Stimulated activated CD8-positive, alpha-beta memory T cell treated with anti-CD3 and anti-CD28 coated beads, Interleukin-15, amount 100 ng/mL, for 48 hours (primary cell): ENCODE data around the gene DEPDC4.
"Not testable (repeated sequence)": the region's sequence is repeated elsewhere in the genome, so short reads cannot be mapped to it uniquely, and the experiment has no call there.

Source experiments
- DNase-seq, 2 donors: peaks; one replicate each; pipeline ENCODE4 v3.0.0-alpha.2; 2020; ENCODE audit warnings: low read depth in 2 of 2

DEPDC4 gene

GRCh38 chr12:100263131-100263530 is 3.7 kb downstream of the DEPDC4 start:
- no peak for DNase-seq

- no peak for DNase-seq
Measured at GRCh38 chr12:100258127-100258526, 8.8 kb downstream of the DEPDC4 start.

GRCh38 chr12:100254876-100255275 is 12.0 kb downstream of the DEPDC4 start:
- DNase-seq = no peak

- DNase-seq = no peak
Measured at GRCh38 chr12:100253437-100253836, 13.4 kb downstream of the DEPDC4 start.

GRCh38 chr12:100251917-100252316 is 15.0 kb downstream of the DEPDC4 start:
- no peak for DNase-seq

- no peak for DNase-seq
Measured at GRCh38 chr12:100249941-100250340, 16.9 kb downstream of the DEPDC4 start.

GRCh38 chr12:100248886-100249285 is 18.0 kb downstream of the DEPDC4 start:
- no peak for DNase-seq

- no peak for DNase-seq
Measured at GRCh38 chr12:100247765-100248164, 19.1 kb downstream of the DEPDC4 start.

- no peak for DNase-seq
Measured at GRCh38 chr12:100243137-100243536, 23.7 kb downstream of the DEPDC4 start.

GRCh38 chr12:100239589-100239988 is 27.3 kb downstream of the DEPDC4 start:
- no peak for DNase-seq

GRCh38 chr12:100238801-100239200 is 28.1 kb downstream of the DEPDC4 start:
- no peak for DNase-seq

GRCh38 chr12:100234591-100235304 is 32.1 kb downstream of the DEPDC4 start:
- no peak for DNase-seq

GRCh38 chr12:100234166-100234565 is 32.7 kb downstream of the DEPDC4 start:
- DNase-seq = no peak

GRCh38 chr12:100231873-100232272 is 35.0 kb downstream of the DEPDC4 start:
- not testable (repeated sequence) for DNase-seq

- DNase-seq = no peak
Measured at GRCh38 chr12:100229876-100230275, 37.0 kb downstream of the DEPDC4 start.

GRCh38 chr12:100229036-100229635 is 37.7 kb downstream of the DEPDC4 start:
- DNase-seq = no peak

GRCh38 chr12:100225491-100225890 is 41.4 kb downstream of the DEPDC4 start:
- DNase-seq = no peak

- DNase-seq = not testable (repeated sequence)
Measured at GRCh38 chr12:100222173-100222572, 44.7 kb downstream of the DEPDC4 start.

GRCh38 chr12:100221523-100221922 is 45.4 kb downstream of the DEPDC4 start:
- DNase-seq = no peak

GRCh38 chr12:100219328-100220109 is 47.4 kb downstream of the DEPDC4 start:
- DNase-seq = no peak

- DNase-seq = no peak
Measured at GRCh38 chr12:100216337-100216736, 50.5 kb downstream of the DEPDC4 start.

GRCh38 chr12:100215209-100215608 is 51.7 kb downstream of the DEPDC4 start:
- no peak for DNase-seq

GRCh38 chr12:100214518-100214917 is 52.4 kb downstream of the DEPDC4 start:
- DNase-seq = no peak
